Adipocyte (in vitro differentiated cells): ENCODE data around the gene NRG2.

Source experiments
- DNase-seq: peaks from one replicate; pipeline ENCODE4 v3.0.0-alpha.2; 2015; ENCODE audit warnings: low read depth
- H3K27me3 ChIP-seq: replicated peaks from 2 replicates; pipeline ENCODE4 v1.7.0; 2013; ENCODE audit warnings: mild to moderate bottlenecking, low read length, moderate library complexity; ENCODE audit not compliant: control insufficient read depth, insufficient read depth
- H3K36me3 ChIP-seq: 2 replicates; pipeline ENCODE4 v1.7.0; 2013; ENCODE audit warnings: low read length, mild to moderate bottlenecking, moderate library complexity; ENCODE audit not compliant: control insufficient read depth, insufficient read depth, severe bottlenecking
- H3K4me1 ChIP-seq: 2 replicates; pipeline ENCODE4 v1.7.0; 2013; ENCODE audit warnings: mild to moderate bottlenecking, low read length, moderate library complexity; ENCODE audit not compliant: control insufficient read depth, insufficient read depth
- H3K4me3 ChIP-seq: 2 replicates; pipeline ENCODE4 v1.7.0; 2013; ENCODE audit warnings: mild to moderate bottlenecking, low read length, moderate library complexity
- H3K9ac ChIP-seq: 2 replicates; pipeline ENCODE4 v1.7.0; 2013; ENCODE audit warnings: mild to moderate bottlenecking, low read length, moderate library complexity
- H3K9me3 ChIP-seq: 2 replicates; pipeline ENCODE4 v1.7.0; 2013; ENCODE audit warnings: mild to moderate bottlenecking, low read length, moderate library complexity; ENCODE audit not compliant: control insufficient read depth

The NRG2 gene

GRCh38 chr5:139955616-139956273, 87.4 kb downstream of the NRG2 start:
- Histone ChIP-seq H3K4me1 (peaks cover 8% of the 10 kb centered on the region), H3K27me3 (peaks cover 3% of the 10 kb centered on the region), H3K9me3 (no peaks in the 10 kb centered on the region), H3K36me3 (no peaks in the 10 kb centered on the region), H3K4me3 (no peak overlapping the region), H3K9ac (no peak overlapping the region)
- DNase-seq, result no peak

- DNase-seq, result no peak
- H3K9me3 ChIP-seq, result no peaks in the 10 kb centered on the region
- no peak overlapping the region for H3K9ac ChIP-seq
- no peak overlapping the region for H3K4me3 ChIP-seq
- peaks cover 3% of the 10 kb centered on the region for H3K27me3 ChIP-seq
- H3K4me1 ChIP-seq, result peaks cover 8% of the 10 kb centered on the region
- no peaks in the 10 kb centered on the region for H3K36me3 ChIP-seq
These were observed 88.0 kb downstream of the NRG2 start for GRCh38 chr5:139955053-139955605.

- peaks cover 14% of the 10 kb centered on the region for H3K4me1 ChIP-seq
- no peaks in the 10 kb centered on the region for H3K36me3 ChIP-seq
- no peak overlapping the region for H3K9ac ChIP-seq
- H3K9me3 ChIP-seq, result no peaks in the 10 kb centered on the region
- H3K27me3 ChIP-seq, result peaks cover 3% of the 10 kb centered on the region
- DNase-seq, result no peak
- H3K4me3 ChIP-seq, result no peak overlapping the region
These were observed 88.6 kb downstream of the NRG2 start for GRCh38 chr5:139954462-139954861.

GRCh38 chr5:139954022-139954421, 89.1 kb downstream of the NRG2 start:
- peaks cover 3% of the 10 kb centered on the region for H3K27me3 ChIP-seq
- H3K9ac ChIP-seq, result no peak overlapping the region
- no peak overlapping the region for H3K4me3 ChIP-seq
- H3K9me3 ChIP-seq, result no peaks in the 10 kb centered on the region
- no peak for DNase-seq
- no peaks in the 10 kb centered on the region for H3K36me3 ChIP-seq
- peaks cover 14% of the 10 kb centered on the region for H3K4me1 ChIP-seq

GRCh38 chr5:139952574-139952973, 90.5 kb downstream of the NRG2 start:
- Histone ChIP-seq H3K4me3 (no peak overlapping the region), H3K9ac (no peak overlapping the region), H3K27me3 (peaks cover 3% of the 10 kb centered on the region), H3K4me1 (peaks cover 14% of the 10 kb centered on the region), H3K9me3 (no peaks in the 10 kb centered on the region), H3K36me3 (no peaks in the 10 kb centered on the region)
- DNase-seq, result no peak

- Histone ChIP-seq H3K36me3 (no peaks in the 10 kb centered on the region), H3K4me3 (no peak overlapping the region), H3K27me3 (peaks cover 3% of the 10 kb centered on the region), H3K9me3 (no peaks in the 10 kb centered on the region), H3K4me1 (peaks cover 14% of the 10 kb centered on the region), H3K9ac (no peak overlapping the region)
- DNase-seq, result no peak
These were observed 91.1 kb downstream of the NRG2 start for GRCh38 chr5:139951983-139952382.

GRCh38 chr5:139951296-139951924, 91.7 kb downstream of the NRG2 start:
- peaks cover 3% of the 10 kb centered on the region for H3K27me3 ChIP-seq
- no peak overlapping the region for H3K9ac ChIP-seq
- peaks cover 14% of the 10 kb centered on the region for H3K4me1 ChIP-seq
- no peak for DNase-seq
- H3K4me3 ChIP-seq, result no peak overlapping the region
- H3K36me3 ChIP-seq, result no peaks in the 10 kb centered on the region
- H3K9me3 ChIP-seq, result no peaks in the 10 kb centered on the region

- no peaks in the 10 kb centered on the region for H3K9me3 ChIP-seq
- H3K27me3 ChIP-seq, result peaks cover 3% of the 10 kb centered on the region
- no peak overlapping the region for H3K4me3 ChIP-seq
- H3K36me3 ChIP-seq, result no peaks in the 10 kb centered on the region
- no peak for DNase-seq
- H3K4me1 ChIP-seq, result peaks cover 14% of the 10 kb centered on the region
- no peak overlapping the region for H3K9ac ChIP-seq
These were observed 92.7 kb downstream of the NRG2 start for GRCh38 chr5:139950436-139950835.

GRCh38 chr5:139949710-139950109, 93.4 kb downstream of the NRG2 start:
- DNase-seq, result no peak
- H3K27me3 ChIP-seq, result peaks cover 3% of the 10 kb centered on the region
- no peaks in the 10 kb centered on the region for H3K36me3 ChIP-seq
- H3K9ac ChIP-seq, result no peak overlapping the region
- H3K9me3 ChIP-seq, result peaks cover 4% of the 10 kb centered on the region
- no peak overlapping the region for H3K4me3 ChIP-seq
- peaks cover 14% of the 10 kb centered on the region for H3K4me1 ChIP-seq

- Histone ChIP-seq H3K9me3 (peaks cover 7% of the 10 kb centered on the region), H3K27me3 (no peaks in the 10 kb centered on the region), H3K4me1 (peaks cover 14% of the 10 kb centered on the region), H3K36me3 (no peaks in the 10 kb centered on the region), H3K4me3 (no peak overlapping the region), H3K9ac (no peak overlapping the region)
- no peak for DNase-seq
These were observed 95.4 kb downstream of the NRG2 start for GRCh38 chr5:139947727-139948126.

- Histone ChIP-seq H3K9me3 (peaks cover 20% of the 10 kb centered on the region), H3K27me3 (no peaks in the 10 kb centered on the region), H3K4me1 (peaks cover 9% of the 10 kb centered on the region), H3K4me3 (no peak overlapping the region), H3K36me3 (no peaks in the 10 kb centered on the region), H3K9ac (no peak overlapping the region)
- DNase-seq, result no peak
These were observed 96.7 kb downstream of the NRG2 start for GRCh38 chr5:139946440-139946839.
